IPS-18c (cell line): ENCODE results near the gene CRACR2B.

Source experiments
- H3K4me3 ChIP-seq: 2 replicates; pipeline ENCODE4 v1.7.0; 2013; ENCODE audit warnings: low read depth, mild to moderate bottlenecking, low read length, moderate library complexity; ENCODE audit not compliant: insufficient read depth
- H3K9me3 ChIP-seq: one replicate; pipeline ENCODE4 v1.6.1; 2013; ENCODE audit warnings: mild to moderate bottlenecking, low read length, moderate library complexity; ENCODE audit not compliant: control insufficient read depth, insufficient read depth

Gene CRACR2B

DNA sequence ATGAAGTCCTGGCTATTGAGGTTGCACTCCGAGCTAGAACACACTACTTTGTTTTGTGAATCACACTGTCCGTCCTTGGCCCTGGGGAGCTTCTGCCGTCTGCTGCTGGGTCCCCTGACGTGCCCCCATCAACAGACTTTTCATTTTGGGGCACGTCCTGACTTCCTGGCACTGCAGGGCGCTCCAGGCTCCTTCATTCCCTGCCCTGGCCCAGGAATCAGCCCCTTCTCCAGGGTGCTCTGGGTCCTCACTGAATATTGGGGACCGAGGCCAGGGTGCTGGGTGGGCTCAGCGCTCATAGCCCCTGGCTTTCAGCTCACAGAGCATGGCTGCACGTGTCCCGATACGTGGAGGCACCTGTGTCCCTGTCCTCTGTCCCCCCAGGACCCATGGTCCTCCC is 37.2 kb downstream of the CRACR2B start:
- H3K9me3 ChIP-seq, result no peaks in the 10 kb centered on the region
- no peak overlapping the region for H3K4me3 ChIP-seq

DNA sequence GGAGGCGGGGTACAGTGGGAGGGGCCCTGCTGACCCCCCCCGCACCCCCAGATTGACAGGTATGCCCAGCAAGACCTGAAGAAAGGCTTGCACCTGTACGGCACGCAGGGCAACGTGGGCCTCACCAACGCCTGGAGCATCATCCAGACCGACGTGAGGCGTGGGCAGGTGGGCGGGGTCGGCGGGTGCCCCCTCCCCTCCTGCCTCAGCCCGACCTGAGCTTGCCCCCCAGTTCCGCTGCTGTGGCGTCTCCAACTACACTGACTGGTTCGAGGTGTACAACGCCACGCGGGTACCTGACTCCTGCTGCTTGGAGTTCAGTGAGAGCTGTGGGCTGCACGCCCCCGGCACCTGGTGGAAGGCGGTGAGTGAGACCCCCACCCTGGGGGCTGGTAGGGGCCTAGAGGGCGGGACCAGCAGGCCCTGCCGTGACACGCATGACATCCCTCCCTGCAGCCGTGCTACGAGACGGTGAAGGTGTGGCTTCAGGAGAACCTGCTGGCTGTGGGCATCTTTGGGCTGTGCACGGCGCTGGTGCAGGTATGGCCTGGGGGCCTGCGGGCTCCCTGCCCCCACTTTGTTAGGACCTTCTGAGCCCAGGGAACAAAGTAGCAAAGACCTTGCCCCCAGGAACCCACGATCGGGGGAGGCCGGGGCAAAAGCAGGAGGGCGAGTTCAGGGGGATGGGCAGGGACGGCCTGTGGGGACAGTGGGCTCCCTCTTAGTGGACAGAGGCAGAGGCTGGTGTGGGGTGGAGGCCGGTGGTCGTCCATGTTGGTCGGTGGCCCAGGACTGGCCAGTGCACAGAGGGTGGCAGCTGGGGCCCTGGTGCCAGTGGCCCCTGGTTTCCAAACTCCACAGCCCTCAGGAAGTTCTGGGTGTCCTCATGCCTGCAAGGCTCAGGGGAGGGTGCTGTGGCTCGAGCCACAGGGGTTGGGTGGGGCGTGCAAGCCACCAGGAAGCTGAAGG is 38.0 kb downstream of the CRACR2B start:
- Histone ChIP-seq H3K9me3 (no peaks in the 10 kb centered on the region), H3K4me3 (no peak overlapping the region)

DNA sequence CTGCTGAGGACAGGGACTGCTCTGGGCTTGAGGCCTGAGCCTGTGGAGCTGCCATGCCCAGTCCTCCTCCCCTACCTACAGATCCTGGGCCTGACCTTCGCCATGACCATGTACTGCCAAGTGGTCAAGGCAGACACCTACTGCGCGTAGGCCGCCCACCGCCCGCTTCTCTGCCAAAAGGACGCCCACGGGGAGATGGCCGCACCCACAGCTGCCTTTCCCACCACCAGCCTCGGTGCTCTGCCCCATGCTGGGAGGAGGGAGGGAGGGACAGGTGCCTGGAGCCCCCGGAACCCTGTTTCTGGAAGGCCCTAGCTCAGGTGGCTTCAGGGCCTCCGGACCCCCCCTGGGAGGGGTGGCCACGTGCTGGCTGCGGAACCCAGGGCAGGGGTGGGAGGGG is 38.8 kb downstream of the CRACR2B start:
- no peaks in the 10 kb centered on the region for H3K9me3 ChIP-seq
- H3K4me3 ChIP-seq, result no peak overlapping the region

DNA sequence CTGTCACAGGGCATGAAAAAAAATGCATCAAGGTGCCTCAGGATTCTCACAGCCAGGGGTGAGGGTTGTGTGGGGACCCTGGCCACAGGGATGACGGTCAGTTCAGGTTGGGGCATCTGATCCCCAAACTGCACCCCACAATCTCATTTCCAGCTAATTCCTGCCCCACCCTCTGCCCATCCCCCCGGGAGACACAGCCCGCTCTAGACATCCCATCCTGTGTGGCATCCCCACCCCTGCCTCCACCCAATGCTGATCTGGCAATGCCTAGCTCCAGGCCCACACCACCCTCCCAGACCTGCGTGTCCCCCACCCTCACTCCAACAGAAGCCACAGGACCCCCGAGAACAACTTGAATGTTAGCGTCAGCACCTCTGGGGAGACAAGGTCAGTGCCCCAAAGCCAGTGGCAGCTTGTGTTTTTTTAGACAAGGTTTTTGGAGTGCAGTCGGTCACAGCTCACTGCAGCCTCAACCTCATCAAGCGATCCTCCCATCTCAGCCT is 40.2 kb downstream of the CRACR2B start:
- Histone ChIP-seq H3K4me3 (no peak overlapping the region), H3K9me3 (no peaks in the 10 kb centered on the region)

DNA sequence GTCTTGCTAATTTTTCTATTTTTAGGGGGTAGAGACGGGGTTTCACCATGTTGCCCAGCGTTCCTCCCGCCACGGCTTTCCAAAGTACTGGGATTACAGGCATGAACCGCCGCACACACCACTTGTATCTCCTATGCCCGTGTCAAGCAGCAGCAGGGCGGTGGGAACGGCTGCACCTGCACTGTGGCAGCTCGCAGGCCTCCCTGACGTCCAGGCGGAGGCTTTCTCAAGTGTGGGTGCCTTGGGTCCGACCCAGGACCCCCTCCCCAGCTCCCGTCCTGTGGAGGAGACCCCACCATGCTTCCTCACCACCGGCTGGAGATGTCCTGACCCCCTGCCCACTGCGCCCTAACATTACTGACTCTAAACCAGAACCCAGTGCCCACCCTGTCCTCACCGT is 40.7 kb downstream of the CRACR2B start:
- Histone ChIP-seq H3K4me3 (no peak overlapping the region), H3K9me3 (no peaks in the 10 kb centered on the region)

DNA sequence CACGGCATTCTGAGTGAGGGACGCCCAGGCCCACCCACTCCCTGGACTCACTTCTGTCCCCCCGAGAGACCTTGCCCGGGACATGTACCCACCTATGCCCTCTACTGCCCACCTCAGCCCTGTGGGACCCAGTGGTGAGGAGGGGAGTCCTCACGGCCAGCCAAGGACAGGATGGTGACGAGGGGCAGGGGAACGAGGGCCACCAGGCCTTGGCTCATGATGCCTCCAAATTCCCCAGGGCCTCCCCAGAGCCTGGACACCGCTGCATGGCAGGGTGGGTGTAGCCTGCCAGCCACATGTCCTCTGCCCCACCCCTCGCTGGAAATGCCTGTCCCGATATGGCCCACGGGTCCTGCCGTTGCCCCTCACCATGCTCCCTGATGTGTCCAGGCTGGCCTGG is 41.1 kb downstream of the CRACR2B start:
- Histone ChIP-seq H3K9me3 (no peaks in the 10 kb centered on the region), H3K4me3 (no peak overlapping the region)

DNA sequence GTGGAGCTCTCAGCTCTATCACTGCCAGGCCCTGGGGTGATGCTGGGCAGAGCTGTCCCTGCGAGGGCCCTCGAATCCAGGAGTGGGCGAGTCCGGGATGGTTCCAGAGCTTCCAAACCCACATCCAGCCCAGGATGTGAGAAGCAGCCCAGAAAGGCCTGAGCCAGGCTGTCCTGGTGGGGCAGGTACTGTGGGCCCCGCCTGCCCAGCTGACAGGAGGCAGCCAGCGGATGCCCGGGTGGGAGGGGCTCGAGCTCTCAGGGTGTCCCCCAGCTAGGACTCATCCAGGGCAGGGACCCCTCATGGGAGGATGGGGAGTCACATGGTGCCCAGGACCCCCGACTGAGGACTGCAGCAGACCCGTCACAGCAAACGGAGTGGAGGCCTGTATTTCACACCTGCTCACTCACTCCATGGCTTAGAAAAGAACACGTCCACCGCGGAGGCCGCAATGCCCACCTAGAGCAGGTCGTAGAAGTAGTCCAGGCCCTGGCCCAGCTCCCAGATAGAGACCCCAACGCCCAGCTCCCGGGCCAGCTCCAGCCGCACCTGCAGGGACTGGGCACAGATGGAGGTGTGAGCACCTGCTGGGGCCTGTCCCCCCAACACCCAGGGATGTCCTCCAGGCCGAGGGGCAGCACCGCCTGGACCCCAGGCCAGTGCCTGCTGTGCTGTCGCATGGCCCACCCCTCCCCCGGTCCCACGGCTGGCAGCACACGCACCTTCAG is 41.8 kb downstream of the CRACR2B start:
- H3K4me3 ChIP-seq, result no peak overlapping the region
- no peaks in the 10 kb centered on the region for H3K9me3 ChIP-seq

DNA sequence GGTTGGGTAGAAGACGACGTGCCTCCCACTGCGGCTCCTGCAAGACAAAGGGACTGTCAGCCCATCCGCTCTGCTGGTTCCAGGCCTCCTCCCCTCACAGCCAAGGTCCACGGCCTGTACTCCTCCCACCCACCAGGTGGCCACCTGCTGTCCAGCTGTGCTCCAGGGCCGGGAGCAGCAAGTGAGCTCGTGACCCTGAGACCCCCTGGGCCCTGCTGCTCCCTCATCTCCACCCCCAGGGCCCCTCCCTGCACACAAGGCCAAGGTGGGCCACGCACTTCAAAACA is 42.4 kb downstream of the CRACR2B start:
- Histone ChIP-seq H3K4me3 (no peak overlapping the region), H3K9me3 (no peaks in the 10 kb centered on the region)

DNA sequence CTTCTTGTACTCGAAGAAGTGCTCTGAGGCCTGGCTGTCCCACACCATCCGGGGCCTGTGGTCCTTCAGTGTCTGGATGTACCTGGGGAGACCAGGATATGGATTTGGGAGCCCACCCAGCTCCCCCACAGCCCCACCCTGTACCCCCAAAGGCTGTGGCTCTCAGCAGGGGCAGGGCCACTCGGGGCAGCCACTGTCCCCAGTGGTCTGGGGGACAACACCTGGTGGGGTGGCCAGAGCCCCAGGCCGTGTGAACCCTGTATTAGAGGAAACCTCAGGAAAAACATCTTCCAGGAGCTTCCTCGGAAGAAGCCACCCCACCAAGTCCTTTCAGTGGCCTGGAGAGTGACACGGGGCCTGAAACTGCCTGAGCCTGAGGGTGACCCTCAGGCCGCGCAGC is 42.7 kb downstream of the CRACR2B start:
- Histone ChIP-seq H3K4me3 (no peak overlapping the region), H3K9me3 (no peaks in the 10 kb centered on the region)

DNA sequence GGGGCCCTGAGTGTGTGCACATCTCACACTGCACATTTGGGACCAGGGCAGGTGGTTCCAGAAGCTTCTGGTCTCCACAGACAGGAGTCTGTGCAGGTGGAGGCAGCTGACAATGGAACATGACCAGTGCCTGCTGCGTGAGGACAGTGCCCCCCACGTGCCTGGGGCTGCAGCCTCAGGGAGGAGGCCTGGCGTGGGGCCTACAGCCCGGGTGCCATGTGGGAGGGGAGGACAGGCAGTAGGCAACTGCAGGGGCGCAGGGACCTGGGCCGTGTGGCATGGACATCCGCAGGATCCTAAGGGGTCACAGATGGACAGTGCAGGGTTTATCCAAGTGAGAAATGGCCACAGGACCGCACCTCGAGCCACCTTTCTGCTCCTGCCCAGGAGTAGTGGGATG is 43.8 kb downstream of the CRACR2B start:
- H3K9me3 ChIP-seq, result no peaks in the 10 kb centered on the region
- H3K4me3 ChIP-seq, result no peak overlapping the region

DNA sequence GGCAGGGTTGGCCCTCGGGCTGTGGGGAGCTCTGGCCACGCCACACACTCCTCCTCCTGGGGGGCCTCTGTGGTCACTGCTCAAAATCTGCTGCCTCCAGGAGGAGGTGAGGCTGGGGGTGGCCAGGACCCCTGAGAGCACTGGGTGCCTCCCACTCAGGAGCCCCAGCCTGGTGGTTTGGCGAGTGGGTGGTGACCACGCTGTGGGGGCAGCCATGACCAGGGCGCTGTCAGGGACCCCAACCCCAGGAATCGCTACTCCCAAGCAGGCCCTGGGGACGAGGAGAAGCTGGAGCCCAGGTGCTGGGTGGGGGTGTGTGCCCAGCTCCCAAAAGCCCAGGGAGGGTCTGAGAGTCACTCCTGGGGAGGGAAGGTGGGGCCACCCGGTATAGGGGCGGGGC is 45.1 kb downstream of the CRACR2B start:
- no peak overlapping the region for H3K4me3 ChIP-seq
- no peaks in the 10 kb centered on the region for H3K9me3 ChIP-seq

DNA sequence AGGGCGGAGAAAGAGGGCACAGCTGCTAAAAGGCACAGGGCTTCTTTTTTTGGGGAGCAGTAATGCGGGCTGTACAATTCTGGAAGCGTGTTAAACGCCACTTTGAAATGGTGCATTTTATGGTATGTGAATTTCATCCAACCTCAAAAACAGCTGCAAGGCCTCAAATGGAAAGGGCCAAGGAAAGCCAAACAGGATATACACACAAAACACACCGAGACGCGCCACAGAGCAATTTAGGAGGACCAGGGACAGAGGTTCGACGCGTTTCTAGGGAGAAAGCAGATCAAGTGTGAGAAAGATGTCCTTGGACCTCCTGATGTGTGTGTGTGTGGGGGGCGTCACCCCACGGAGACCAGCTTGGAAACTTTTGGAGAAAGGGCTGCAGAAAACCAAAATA is 46.0 kb downstream of the CRACR2B start:
- no peaks in the 10 kb centered on the region for H3K9me3 ChIP-seq
- H3K4me3 ChIP-seq, result no peak overlapping the region

DNA sequence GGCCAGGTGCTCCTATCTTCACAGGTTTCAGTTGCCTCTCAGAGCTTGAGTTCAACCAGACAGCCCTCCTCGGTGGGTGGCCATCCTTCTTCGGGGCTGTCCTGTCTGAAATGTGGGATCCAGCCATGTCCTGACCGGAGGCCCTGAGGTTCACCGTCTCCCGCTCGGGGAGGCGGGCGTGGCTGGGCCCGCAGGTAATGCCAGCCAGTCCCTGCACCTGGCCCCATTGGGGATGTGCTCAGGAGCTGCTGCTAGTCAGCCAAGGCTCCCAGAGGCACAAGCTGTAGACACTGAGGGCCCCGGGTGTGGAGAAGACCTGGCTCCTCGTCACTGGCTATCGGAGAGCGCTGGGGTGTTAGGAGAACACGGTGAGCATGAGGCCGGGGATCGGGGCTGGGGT is 47.5 kb downstream of the CRACR2B start:
- Histone ChIP-seq H3K4me3 (no peak overlapping the region), H3K9me3 (no peaks in the 10 kb centered on the region)

DNA sequence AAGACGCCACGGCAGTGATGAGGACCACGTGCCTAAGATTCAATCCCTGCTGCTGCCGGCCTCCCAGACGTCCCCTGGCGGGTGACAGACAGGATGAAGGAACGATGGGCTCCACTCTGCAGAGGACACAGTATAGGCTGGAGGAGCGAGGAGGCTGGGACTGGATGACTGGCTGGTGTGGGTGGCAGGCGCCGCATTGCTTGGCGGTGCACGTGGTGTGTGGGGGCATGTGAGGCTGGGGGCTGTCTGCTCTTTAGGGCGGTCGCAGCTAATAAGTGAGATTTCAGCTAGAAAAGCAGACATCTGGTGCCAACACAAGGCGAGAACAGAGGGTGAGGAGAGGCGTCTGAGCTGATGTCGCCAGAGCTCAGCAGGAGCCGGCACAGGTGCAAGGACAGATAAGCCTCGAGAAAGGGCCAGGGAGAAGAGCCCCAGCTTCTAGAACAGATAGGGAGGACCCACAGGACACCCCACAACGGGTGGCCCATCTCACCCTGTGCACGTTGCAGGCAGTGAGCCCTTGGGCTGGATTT is 48.1 kb downstream of the CRACR2B start:
- H3K9me3 ChIP-seq, result no peaks in the 10 kb centered on the region
- no peak overlapping the region for H3K4me3 ChIP-seq

DNA sequence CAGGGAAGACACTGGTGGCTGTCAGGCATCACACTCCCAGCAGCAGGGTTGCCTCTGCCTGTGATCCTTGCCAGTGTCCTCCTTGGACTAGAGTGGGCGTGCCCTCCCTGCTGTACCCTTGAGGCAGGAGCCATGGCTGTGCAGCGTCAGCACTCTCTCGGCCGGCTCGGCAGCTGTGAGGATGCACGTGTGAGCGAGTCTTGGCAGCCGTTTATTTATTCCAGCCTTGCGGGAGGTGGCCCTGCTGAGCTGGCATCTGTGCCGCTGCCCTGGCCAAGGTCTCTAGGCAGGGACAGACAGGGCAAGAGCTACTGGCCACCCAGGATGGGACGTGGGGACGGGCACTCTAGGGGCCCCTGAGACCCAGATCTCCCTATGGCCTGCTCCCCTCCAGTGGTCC is 48.8 kb downstream of the CRACR2B start:
- H3K9me3 ChIP-seq, result no peaks in the 10 kb centered on the region

DNA sequence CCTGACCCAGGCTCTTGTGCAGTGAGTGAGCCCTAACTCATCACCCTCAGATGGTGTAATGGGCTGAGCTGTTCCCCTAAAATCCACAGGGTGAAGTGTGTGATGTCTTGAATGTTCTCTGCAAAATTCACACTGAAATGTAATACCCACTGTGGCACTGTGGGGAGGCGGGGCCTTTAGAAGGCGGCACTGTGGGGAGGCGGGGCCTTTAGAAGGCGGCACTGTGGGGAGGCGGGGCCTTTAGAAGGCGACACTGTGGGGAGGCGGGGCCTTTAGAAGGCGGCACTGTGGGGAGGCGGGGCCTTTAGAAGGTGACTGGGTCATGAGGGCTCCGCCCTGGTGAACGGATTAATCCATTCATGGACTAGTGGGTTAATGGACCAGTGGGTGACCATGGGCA is 49.8 kb downstream of the CRACR2B start:
- Histone ChIP-seq H3K9me3 (no peaks in the 10 kb centered on the region), H3K4me3 (no peak overlapping the region)

More for the DNA sequence above, 48.8 kb downstream of the CRACR2B start:
- no peak overlapping the region for H3K4me3 ChIP-seq

DNA sequence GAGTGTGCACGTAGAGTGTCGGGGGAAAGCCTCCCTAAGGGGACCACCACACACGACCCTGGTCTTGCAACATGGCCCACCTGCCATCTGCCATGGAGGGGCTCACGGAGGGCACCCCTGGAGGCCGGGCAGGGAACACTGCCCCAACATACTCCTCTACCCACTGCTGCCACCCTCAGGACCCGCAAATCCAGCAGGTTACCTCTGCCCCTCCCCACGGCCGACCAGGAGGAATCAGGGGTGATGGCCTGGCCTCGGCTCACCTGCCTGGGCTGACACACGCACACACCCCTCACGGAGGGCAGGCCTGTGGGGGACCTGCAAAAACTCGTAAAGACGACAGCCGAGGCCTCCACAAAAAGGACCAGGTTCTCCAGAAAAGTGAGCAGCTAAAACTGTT is 52.7 kb downstream of the CRACR2B start:
- H3K4me3 ChIP-seq, result no peak overlapping the region
- no peaks in the 10 kb centered on the region for H3K9me3 ChIP-seq
